Gastrocnemius medialis (tissue), 4 donors: ENCODE results near the gene HIPK2. TPM values are rescaled to one million over a fixed set of nuclear protein-coding genes. Genes with fewer than 3 reads are reported as not detected.

Experiments used
- ATAC-seq, 2 donors: fragments of 150-250 bp; one replicate each; pipeline ENCODE4 v1.9.1; 2016
- DNase-seq, 2 donors: peaks; one replicate each; pipeline ENCODE4 v3.0.0-alpha.2; 2019
- H3K27ac ChIP-seq, 4 donors: fragments of 200-600 bp; sonication (generic); 1 replicate in 1 of 4; 2 replicates in 3 of 4; pipeline ENCODE4 v1.5.1; 2016 to 2018; ENCODE audit warnings: mild to moderate bottlenecking in 2 of 4, moderate library complexity in 1 of 4
- H3K27me3 ChIP-seq, 3 donors: fragments of 200-600 bp; sonication (generic) in 2 of 3; 1 replicate in 1 of 3; 2 replicates in 2 of 3; pipeline versions ENCODE4 v1.5.1 to v1.6.0; 2016 to 2019; ENCODE audit warnings: mild to moderate bottlenecking in 1 of 3, moderate library complexity in 1 of 3
- H3K36me3 ChIP-seq, 2 donors: fragments of 200-600 bp; sonication (generic) in 1 of 2; one replicate each; pipeline ENCODE4 v1.5.1; 2017 to 2018
- H3K4me1 ChIP-seq, 2 donors: fragments of 200-600 bp; sonication (generic) in 1 of 2; one replicate each; pipeline ENCODE4 v1.5.1; 2016 to 2017; ENCODE audit warnings: mild to moderate bottlenecking in 2 of 2
- H3K4me3 ChIP-seq, 4 donors: fragments of 200-600 bp; sonication (generic) in 3 of 4; 1 replicate in 1 of 4; 2 replicates in 3 of 4; pipeline ENCODE4 v1.5.1; 2016 to 2019; ENCODE audit warnings: mild to moderate bottlenecking in 2 of 4
- H3K9me3 ChIP-seq, 3 donors: fragments of 200-600 bp; sonication (generic) in 2 of 3; 1 replicate in 1 of 3; 2 replicates in 2 of 3; pipeline ENCODE4 v1.5.1; 2016 to 2019
- CTCF ChIP-seq, 5 experiments: fragments of 450-650 bp in 3 of 5; fragments of 200-600 bp in 2 of 5; sonication (generic) in 2 of 5; IDR thresholded peaks in 4 of 5; conservative IDR thresholded peaks in 1 of 5; 1 replicate in 4 of 5; 2 replicates in 1 of 5; pipeline ENCODE4 v1.5.1; 2016 to 2019; ENCODE audit warnings: antibody characterized with exemption in 5 of 5, mild to moderate bottlenecking in 3 of 5, moderate library complexity in 3 of 5
- POLR2A ChIP-seq, 2 donors: fragments of 450-650 bp; IDR thresholded peaks; one replicate each; pipeline ENCODE4 v1.6.1; 2017; ENCODE audit warnings: antibody characterized with exemption in 2 of 2, mild to moderate bottlenecking in 2 of 2, moderate library complexity in 2 of 2
- in situ Hi-C, 4 donors: fragments of 200-750 bp; cut with MboI; loops; one replicate each; pipeline versions ENCODE4 v1.15.0 to v1.8.0; 2017; ENCODE audit warnings: low sequenced_read_pairs in 4 of 4
- intact Hi-C: fragments of 100-400 bp; cut with DNase I; formaldehyde crosslinking; loops from one replicate; pipeline ENCODE4 v1.15.1; 2023; ENCODE audit warnings: low total_unique reads
- total RNA-seq, 4 donors: library from RNA; depleted of rRNA; stranded (reverse); fragments of >200 nt; gene quantifications; one replicate each; pipeline versions ENCODE4 v1.1.0 to v1.2.3, GENCODE V29; 2016

HIPK2 gene
- total RNA-seq, 4 donors from 2014 or later = 30.5 to 77.4 (median 58.9) TPM

- Histone ChIP-seq H3K4me3 (no peak overlapping the region), H3K36me3 (peaks cover 0 to 75% of the 10 kb centered on the region in 2 donors), H3K27ac (no peak overlapping the region), H3K27me3 (no peaks in the 10 kb centered on the region), H3K4me1 (no peaks in the 10 kb centered on the region), H3K9me3 (no peaks in the 10 kb centered on the region)
- no peak for TF ChIP-seq CTCF (IDR thresholded peaks at IDR 0.05 in 4 of 5, conservative IDR thresholded peaks at IDR 0.05 in 1 of 5)
- TF ChIP-seq POLR2A (IDR thresholded peaks at IDR 0.05) = no peak
- DNase-seq = no peak
- in situ Hi-C loops = loop anchor here in 2 of 4 donors (10.0 kb wide), 2 partner anchors 123 to 133 kb away; no protein-coding TSS in a partner anchor
- intact Hi-C loops = no loop called here
- no peak for ATAC-seq
These were observed 150.0 kb downstream of the HIPK2 start for GRCh38 chr7:139627831-139628230.

- no peak for DNase-seq
- ATAC-seq = no peak
- Histone ChIP-seq H3K4me3 (no peak overlapping the region), H3K9me3 (no peaks in the 10 kb centered on the region), H3K36me3 (peaks cover 0 to 75% of the 10 kb centered on the region in 2 donors), H3K4me1 (no peaks in the 10 kb centered on the region), H3K27me3 (no peaks in the 10 kb centered on the region), H3K27ac (no peak overlapping the region)
- TF ChIP-seq CTCF (IDR thresholded peaks at IDR 0.05 in 4 of 5, conservative IDR thresholded peaks at IDR 0.05 in 1 of 5) = no peak
- TF ChIP-seq POLR2A (IDR thresholded peaks at IDR 0.05) = no peak
- in situ Hi-C loops = loop anchor here in 2 of 4 donors (10.0 kb wide), 2 partner anchors 122 to 132 kb away; no protein-coding TSS in a partner anchor
- intact Hi-C loops = no loop called here
These were observed 151.0 kb downstream of the HIPK2 start for GRCh38 chr7:139626817-139627216.

- no peak for DNase-seq
- no peak overlapping the region for H3K4me3 ChIP-seq
- TF ChIP-seq POLR2A (IDR thresholded peaks at IDR 0.05) (no peak), CTCF (IDR thresholded peaks at IDR 0.05 in 4 of 5, conservative IDR thresholded peaks at IDR 0.05 in 1 of 5) (no peak)
- no peak overlapping the region for H3K27ac ChIP-seq
- intact Hi-C loops = no loop called here
- no peaks in the 10 kb centered on the region for H3K27me3 ChIP-seq
- peaks cover 0 to 62% of the 10 kb centered on the region in 2 donors for H3K36me3 ChIP-seq
- no peak for ATAC-seq
- in situ Hi-C loops = loop anchor here in 2 of 4 donors (10.0 kb wide), 2 partner anchors 119 to 129 kb away; no protein-coding TSS in a partner anchor
- H3K4me1 ChIP-seq = no peaks in the 10 kb centered on the region
- H3K9me3 ChIP-seq = no peaks in the 10 kb centered on the region
These were observed 154.3 kb downstream of the HIPK2 start for GRCh38 chr7:139623518-139623917.

GRCh38 chr7:139620676-139621344 lies 157.0 kb downstream of the HIPK2 start:
- H3K36me3 ChIP-seq = peaks cover 0 to 63% of the 10 kb centered on the region in 2 donors
- ATAC-seq (peak; percentile 54 to 81), DNase-seq (peak in 1 of 2 donors; percentile 32)
- TF ChIP-seq POLR2A (IDR thresholded peaks at IDR 0.05) = no peak
- TF ChIP-seq CTCF (IDR thresholded peaks at IDR 0.05 in 4 of 5, conservative IDR thresholded peaks at IDR 0.05 in 1 of 5) = peak; percentile 55 to 76 (median 70)
- no peaks in the 10 kb centered on the region for H3K9me3 ChIP-seq
- H3K27ac ChIP-seq = no peak overlapping the region
- no peaks in the 10 kb centered on the region for H3K4me1 ChIP-seq
- no peak overlapping the region for H3K4me3 ChIP-seq
- in situ Hi-C loops = loop anchor here in 2 of 4 donors (10.0 kb wide), 2 partner anchors 116 to 126 kb away; no protein-coding TSS in a partner anchor
- intact Hi-C loops = loop anchor here (1.0 kb wide), 1 partner anchor 121 kb away; no protein-coding TSS in a partner anchor
- no peaks in the 10 kb centered on the region for H3K27me3 ChIP-seq
